SU-DHL-6 (cell line): Measurements from ENCODE around the gene HOXD3.

ENCODE experiments used
- H2AFZ ChIP-seq: fragments of 200-600 bp; sonication (generic); 2 replicates; pipeline ENCODE4 v1.6.1; 2014; ENCODE audit warnings: low read depth, mild to moderate bottlenecking, moderate library complexity, mixed read lengths, antibody characterized with exemption, low read length; ENCODE audit not compliant: severe bottlenecking
- H3F3A ChIP-seq: fragments of 200-600 bp; shearing (Covaris generic); 2 replicates; pipeline ENCODE4 v1.6.0; 2016; ENCODE audit warnings: antibody characterized with exemption, mild to moderate bottlenecking; ENCODE audit not compliant: insufficient read depth
- H3K27ac ChIP-seq: fragments of 200-600 bp; sonication (generic); 2 replicates; pipeline ENCODE4 v1.5.1; 2016; ENCODE audit warnings: low read depth, mild to moderate bottlenecking, low read length, moderate library complexity, mixed read lengths
- H3K27me3 ChIP-seq: fragments of 200-600 bp; sonication (generic), shearing (Covaris generic); 2 replicates; pipeline ENCODE4 v1.6.0; 2014; ENCODE audit warnings: mild to moderate bottlenecking, low read length
- H3K36me3 ChIP-seq: fragments of 200-600 bp; sonication (generic); 2 replicates; pipeline ENCODE4 v1.6.1; 2014; ENCODE audit warnings: mild to moderate bottlenecking, low read length, mixed read lengths
- H3K4me2 ChIP-seq: fragments of 300-600, 200-600 bp; shearing (Covaris generic), sonication (generic); 2 replicates; pipeline ENCODE4 v1.6.0; 2014; ENCODE audit warnings: low read length, low read depth, mild to moderate bottlenecking; ENCODE audit not compliant: poor library complexity, severe bottlenecking
- H3K4me3 ChIP-seq: fragments of 200-600 bp; sonication (generic); 2 replicates; pipeline ENCODE4 v1.5.1; 2014; ENCODE audit warnings: antibody characterized with exemption, low read length, mild to moderate bottlenecking, mixed read lengths; ENCODE audit not compliant: insufficient read depth, poor library complexity, severe bottlenecking
- H3K79me2 ChIP-seq: fragments of 200-600 bp; sonication (generic); 2 replicates; pipeline ENCODE4 v1.6.1; 2014; ENCODE audit warnings: mild to moderate bottlenecking, low read length, moderate library complexity; ENCODE audit not compliant: insufficient read depth
- H3K9ac ChIP-seq: fragments of 200-600 bp; sonication (generic); 2 replicates; pipeline ENCODE4 v1.7.0; 2014; ENCODE audit warnings: mild to moderate bottlenecking, low read length
- H3K9me2 ChIP-seq: fragments of 200-600 bp; sonication (generic); replicated peaks from 2 replicates; pipeline ENCODE4 v1.6.1; 2014; ENCODE audit warnings: low read length; ENCODE audit not compliant: insufficient read depth
- H3K9me3 ChIP-seq: fragments of 200-600 bp; sonication (generic); 2 replicates; pipeline ENCODE4 v1.6.1; 2014; ENCODE audit warnings: low read length, mixed read lengths; ENCODE audit not compliant: insufficient read depth
- H4K20me1 ChIP-seq: fragments of 200-600 bp; sonication (generic); 2 replicates; pipeline ENCODE4 v1.6.1; 2014; ENCODE audit warnings: low read depth, mild to moderate bottlenecking, antibody characterized with exemption, low read length, moderate library complexity, mixed read lengths
- CTCF ChIP-seq: fragments of 200-600 bp; sonication (generic); IDR thresholded peaks from one replicate; pipeline ENCODE4 v1.5.1; 2017; ENCODE audit warnings: antibody characterized with exemption, mild to moderate bottlenecking, low read length, moderate library complexity; ENCODE audit not compliant: insufficient read depth, poor library complexity, severe bottlenecking
- EZH2phosphoT487 ChIP-seq: fragments of 200-600 bp; sonication (generic), shearing (Covaris generic); conservative IDR thresholded peaks from 2 replicates; pipeline ENCODE4 v1.6.1; 2018; ENCODE audit warnings: mild to moderate bottlenecking, antibody characterized with exemption, low read length, moderate library complexity, mixed read lengths

Gene HOXD3

GRCh38 chr2:176156807-176157498, at the start of gene HOXD3:
HOXD3 (plus strand) TSS chr2:176157307; CDS start chr2:176169115, 11,808 bp downstream.
- Histone ChIP-seq H3K4me2 (no peak within 1 kb of the TSS), H3K9ac (no peak within 1 kb of the TSS), H4K20me1 (no peaks in the 10 kb centered on the region), H3K9me2 (no peaks in the 10 kb centered on the region), H3K9me3 (no peaks in the 10 kb centered on the region), H3K27ac (no peak within 1 kb of the TSS), H3F3A (no peaks in the 10 kb centered on the region), H3K79me2 (no peaks in the 10 kb centered on the region), H3K4me3 (no peak within 1 kb of the TSS), H2AFZ (no peak within 1 kb of the TSS), H3K36me3 (no peaks in the 10 kb centered on the region), H3K27me3 (no peaks in the 10 kb centered on the region)
- no peak for TF ChIP-seq CTCF
- TF ChIP-seq EZH2phosphoT487, result no peak

DNA sequence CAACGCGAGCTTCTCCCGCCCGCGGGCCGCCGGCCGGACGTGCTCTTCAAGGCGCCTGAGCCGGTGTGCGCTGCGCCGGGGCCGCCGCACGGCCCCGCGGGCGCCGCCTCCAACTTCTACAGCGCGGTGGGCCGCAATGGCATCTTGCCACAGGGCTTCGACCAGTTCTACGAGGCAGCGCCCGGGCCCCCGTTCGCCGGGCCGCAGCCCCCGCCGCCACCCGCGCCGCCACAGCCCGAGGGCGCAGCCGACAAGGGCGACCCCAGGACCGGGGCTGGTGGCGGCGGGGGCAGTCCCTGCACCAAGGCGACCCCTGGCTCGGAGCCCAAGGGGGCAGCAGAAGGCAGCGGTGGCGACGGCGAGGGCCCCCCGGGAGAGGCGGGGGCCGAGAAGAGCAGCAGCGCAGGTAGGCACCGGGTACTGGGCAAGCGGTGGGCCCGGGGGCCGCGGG, 49.4 kb upstream of the HOXD3 start:
- Histone ChIP-seq H3K79me2 (no peaks in the 10 kb centered on the region), H2AFZ (no peak overlapping the region), H4K20me1 (no peaks in the 10 kb centered on the region), H3K9ac (no peak overlapping the region), H3F3A (no peaks in the 10 kb centered on the region), H3K27me3 (no peaks in the 10 kb centered on the region), H3K36me3 (no peaks in the 10 kb centered on the region), H3K4me3 (no peak overlapping the region), H3K9me2 (no peaks in the 10 kb centered on the region), H3K9me3 (no peaks in the 10 kb centered on the region), H3K4me2 (no peak overlapping the region), H3K27ac (no peak overlapping the region)
- no peak for TF ChIP-seq CTCF
- TF ChIP-seq EZH2phosphoT487, result no peak

GRCh38 chr2:176109192-176109901, 47.8 kb upstream of the HOXD3 start:
- no peak for TF ChIP-seq EZH2phosphoT487
- TF ChIP-seq CTCF, result no peak
- H2AFZ ChIP-seq, result no peak overlapping the region
- H3K27ac ChIP-seq, result no peak overlapping the region
- H3K9ac ChIP-seq, result no peak overlapping the region
- H3K9me2 ChIP-seq, result no peaks in the 10 kb centered on the region
- H3K27me3 ChIP-seq, result no peaks in the 10 kb centered on the region
- H4K20me1 ChIP-seq, result no peaks in the 10 kb centered on the region
- H3K4me3 ChIP-seq, result no peak overlapping the region
- H3K9me3 ChIP-seq, result no peaks in the 10 kb centered on the region
- H3F3A ChIP-seq, result no peaks in the 10 kb centered on the region
- no peaks in the 10 kb centered on the region for H3K79me2 ChIP-seq
- no peak overlapping the region for H3K4me2 ChIP-seq
- no peaks in the 10 kb centered on the region for H3K36me3 ChIP-seq
